Activated naive CD8-positive, alpha-beta T cell treated with anti-CD3 and anti-CD28 coated beads, Interleukin-2, amount 50 U/mL, for 24 hours (primary cell): ENCODE results near the gene DNAJB6.

ENCODE experiments used
- ATAC-seq: fragments of 150-1000 bp; cut with Tn5 transposase; one replicate; pipeline ENCODE4 v1.10.0; 2021
- DNase-seq: peaks from one replicate; pipeline ENCODE4 v3.0.0; 2021
- H3K27ac Mint-ChIP-seq: one replicate; pipeline ENCODE4 v1.8.0; 2021; ENCODE audit warnings: mild to moderate bottlenecking, mixed read lengths
- H3K27me3 Mint-ChIP-seq: one replicate; pipeline ENCODE4 v1.8.0; 2021; ENCODE audit warnings: mixed read lengths
- H3K36me3 Mint-ChIP-seq: one replicate; pipeline ENCODE4 v1.8.0; 2021; ENCODE audit warnings: low read depth, mixed read lengths
- H3K4me1 Mint-ChIP-seq: one replicate; pipeline ENCODE4 v1.8.0; 2021; ENCODE audit warnings: mixed read lengths
- H3K4me3 Mint-ChIP-seq: one replicate; pipeline ENCODE4 v1.8.0; 2021; ENCODE audit warnings: mild to moderate bottlenecking, moderate library complexity, mixed read lengths
- H3K9me3 Mint-ChIP-seq: one replicate; pipeline ENCODE4 v1.8.0; 2021; ENCODE audit warnings: mixed read lengths

The DNAJB6 gene

GRCh38 chr7:157402911-157403534, 66.2 kb downstream of the DNAJB6 start:
- ATAC-seq: no peak
- H3K4me1 Mint-ChIP-seq: peaks cover 31% of the 10 kb centered on the region
- no peaks in the 10 kb centered on the region for H3K27me3 Mint-ChIP-seq
- no peaks in the 10 kb centered on the region for H3K9me3 Mint-ChIP-seq
- no peak overlapping the region for H3K4me3 Mint-ChIP-seq
- DNase-seq: no peak
- peaks cover 10% of the 10 kb centered on the region for H3K36me3 Mint-ChIP-seq
- H3K27ac Mint-ChIP-seq: no peak overlapping the region

DNA sequence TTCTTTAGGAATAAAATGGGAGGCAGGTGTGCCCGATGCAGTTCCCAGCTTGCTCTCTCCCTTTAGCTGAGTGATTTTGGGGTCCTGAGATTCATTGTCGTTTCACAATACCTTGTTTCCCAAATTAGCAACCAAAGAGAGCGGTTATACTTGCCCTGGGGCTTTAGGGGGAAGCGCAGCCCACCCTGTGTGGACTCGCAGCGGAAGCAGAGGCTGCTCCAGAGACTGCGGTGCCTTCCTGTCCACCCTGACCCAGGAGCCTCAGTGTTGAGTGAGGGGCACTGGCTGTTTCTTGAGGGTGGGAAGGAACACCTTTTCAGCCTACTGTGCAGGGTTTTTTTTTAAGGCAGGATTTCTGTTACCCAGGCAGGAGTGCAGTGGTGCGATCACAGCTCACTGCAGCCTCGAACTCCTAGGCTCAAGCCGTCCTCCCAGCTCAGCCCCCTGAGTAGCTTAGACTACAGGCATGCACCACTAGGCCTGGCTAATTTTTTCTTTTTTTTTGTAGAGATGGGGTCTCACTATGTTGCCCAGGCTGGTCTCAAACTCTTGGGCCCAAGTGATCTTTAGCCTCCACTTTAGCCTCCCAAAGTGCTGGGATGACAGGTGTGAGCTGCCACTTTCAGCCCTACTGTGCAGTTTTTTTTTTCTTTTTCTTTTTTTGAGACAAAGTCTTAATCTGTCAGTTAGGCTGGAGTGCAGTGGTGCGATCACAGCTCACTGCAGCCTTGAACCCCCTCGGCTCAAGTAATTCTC, 67.0 kb downstream of the DNAJB6 start:
- Mint-ChIP-seq H3K4me1 (peaks cover 28% of the 10 kb centered on the region), H3K4me3 (no peak overlapping the region), H3K27ac (no peak overlapping the region), H3K9me3 (no peaks in the 10 kb centered on the region), H3K27me3 (no peaks in the 10 kb centered on the region), H3K36me3 (peaks cover 6% of the 10 kb centered on the region)
- no peak for DNase-seq
- ATAC-seq: no peak

- Mint-ChIP-seq H3K27ac (peak overlapping the region; percentile 79), H3K27me3 (no peaks in the 10 kb centered on the region), H3K9me3 (no peaks in the 10 kb centered on the region), H3K36me3 (peaks cover 6% of the 10 kb centered on the region), H3K4me1 (peaks cover 28% of the 10 kb centered on the region), H3K4me3 (no peak overlapping the region)
- ATAC-seq (peak; percentile 64), DNase-seq (peak; percentile 61)
These were observed 68.2 kb downstream of the DNAJB6 start for GRCh38 chr7:157404845-157405481.

- H3K9me3 Mint-ChIP-seq: no peaks in the 10 kb centered on the region
- ATAC-seq (no peak), DNase-seq (no peak)
- peaks cover 28% of the 10 kb centered on the region for H3K4me1 Mint-ChIP-seq
- H3K36me3 Mint-ChIP-seq: peaks cover 5% of the 10 kb centered on the region
- H3K4me3 Mint-ChIP-seq: no peak overlapping the region
- H3K27ac Mint-ChIP-seq: no peak overlapping the region
- H3K27me3 Mint-ChIP-seq: no peaks in the 10 kb centered on the region
These were observed 68.7 kb downstream of the DNAJB6 start for GRCh38 chr7:157405501-157405900.

- Mint-ChIP-seq H3K36me3 (peaks cover 4% of the 10 kb centered on the region), H3K27me3 (no peaks in the 10 kb centered on the region), H3K4me1 (peaks cover 30% of the 10 kb centered on the region), H3K9me3 (no peaks in the 10 kb centered on the region), H3K4me3 (no peak overlapping the region), H3K27ac (no peak overlapping the region)
- DNase-seq: no peak
- ATAC-seq: no peak
These were observed 69.4 kb downstream of the DNAJB6 start for GRCh38 chr7:157405914-157406810.

- no peak for DNase-seq
- Mint-ChIP-seq H3K36me3 (peaks cover 4% of the 10 kb centered on the region), H3K27me3 (no peaks in the 10 kb centered on the region), H3K27ac (no peak overlapping the region), H3K9me3 (no peaks in the 10 kb centered on the region), H3K4me1 (peaks cover 34% of the 10 kb centered on the region), H3K4me3 (no peak overlapping the region)
- no peak for ATAC-seq
These were observed 70.2 kb downstream of the DNAJB6 start for GRCh38 chr7:157406971-157407370.

GRCh38 chr7:157407512-157408257, 70.9 kb downstream of the DNAJB6 start:
- ATAC-seq: no peak
- no peak overlapping the region for H3K27ac Mint-ChIP-seq
- no peak overlapping the region for H3K4me3 Mint-ChIP-seq
- no peak for DNase-seq
- peaks cover 5% of the 10 kb centered on the region for H3K36me3 Mint-ChIP-seq
- no peaks in the 10 kb centered on the region for H3K27me3 Mint-ChIP-seq
- H3K4me1 Mint-ChIP-seq: peaks cover 39% of the 10 kb centered on the region
- H3K9me3 Mint-ChIP-seq: no peaks in the 10 kb centered on the region

GRCh38 chr7:157408258-157409101, 71.7 kb downstream of the DNAJB6 start:
- Mint-ChIP-seq H3K27ac (no peak overlapping the region), H3K36me3 (peaks cover 5% of the 10 kb centered on the region)
- DNase-seq: no peak

DNA sequence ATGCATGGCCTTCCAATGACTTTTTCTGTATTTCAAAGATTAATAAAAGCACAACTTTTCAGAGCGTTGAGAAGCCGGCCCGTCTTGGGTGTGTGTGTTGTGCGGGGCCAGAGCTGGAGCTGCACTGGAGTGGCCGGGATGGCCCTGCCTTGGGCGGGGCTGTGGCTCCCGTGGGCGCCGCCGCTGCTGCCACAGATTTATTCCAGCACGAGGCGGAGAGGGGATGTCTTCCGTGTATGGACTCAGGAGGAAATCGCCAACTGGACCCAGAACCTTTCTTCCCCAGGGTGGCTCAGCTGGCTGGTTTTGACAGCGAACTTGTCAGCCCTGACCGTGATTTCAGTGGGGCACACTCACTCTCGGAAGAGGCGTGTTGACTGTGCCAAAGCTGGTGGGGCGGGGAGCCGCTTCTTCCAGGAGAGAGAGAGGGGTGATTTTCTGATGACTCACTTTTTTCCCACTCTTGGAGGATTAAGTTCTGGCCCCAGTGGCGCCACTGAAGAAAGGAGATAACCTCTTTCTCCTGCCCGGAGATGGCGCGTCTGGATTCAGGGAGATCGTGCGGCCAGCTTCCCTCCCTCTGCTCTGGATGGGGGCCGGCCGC, 72.4 kb downstream of the DNAJB6 start:
- Mint-ChIP-seq H3K27ac (no peak overlapping the region), H3K36me3 (peaks cover 5% of the 10 kb centered on the region), H3K4me3 (no peak overlapping the region), H3K4me1 (peaks cover 30% of the 10 kb centered on the region), H3K9me3 (no peaks in the 10 kb centered on the region), H3K27me3 (no peaks in the 10 kb centered on the region)
- no peak for DNase-seq
- ATAC-seq: no peak

More at GRCh38 chr7:157408258-157409101, 71.7 kb downstream of the DNAJB6 start:
- H3K4me3 Mint-ChIP-seq: no peak overlapping the region
- no peak for ATAC-seq
- H3K9me3 Mint-ChIP-seq: no peaks in the 10 kb centered on the region
- H3K4me1 Mint-ChIP-seq: peaks cover 32% of the 10 kb centered on the region
- no peaks in the 10 kb centered on the region for H3K27me3 Mint-ChIP-seq

DNA sequence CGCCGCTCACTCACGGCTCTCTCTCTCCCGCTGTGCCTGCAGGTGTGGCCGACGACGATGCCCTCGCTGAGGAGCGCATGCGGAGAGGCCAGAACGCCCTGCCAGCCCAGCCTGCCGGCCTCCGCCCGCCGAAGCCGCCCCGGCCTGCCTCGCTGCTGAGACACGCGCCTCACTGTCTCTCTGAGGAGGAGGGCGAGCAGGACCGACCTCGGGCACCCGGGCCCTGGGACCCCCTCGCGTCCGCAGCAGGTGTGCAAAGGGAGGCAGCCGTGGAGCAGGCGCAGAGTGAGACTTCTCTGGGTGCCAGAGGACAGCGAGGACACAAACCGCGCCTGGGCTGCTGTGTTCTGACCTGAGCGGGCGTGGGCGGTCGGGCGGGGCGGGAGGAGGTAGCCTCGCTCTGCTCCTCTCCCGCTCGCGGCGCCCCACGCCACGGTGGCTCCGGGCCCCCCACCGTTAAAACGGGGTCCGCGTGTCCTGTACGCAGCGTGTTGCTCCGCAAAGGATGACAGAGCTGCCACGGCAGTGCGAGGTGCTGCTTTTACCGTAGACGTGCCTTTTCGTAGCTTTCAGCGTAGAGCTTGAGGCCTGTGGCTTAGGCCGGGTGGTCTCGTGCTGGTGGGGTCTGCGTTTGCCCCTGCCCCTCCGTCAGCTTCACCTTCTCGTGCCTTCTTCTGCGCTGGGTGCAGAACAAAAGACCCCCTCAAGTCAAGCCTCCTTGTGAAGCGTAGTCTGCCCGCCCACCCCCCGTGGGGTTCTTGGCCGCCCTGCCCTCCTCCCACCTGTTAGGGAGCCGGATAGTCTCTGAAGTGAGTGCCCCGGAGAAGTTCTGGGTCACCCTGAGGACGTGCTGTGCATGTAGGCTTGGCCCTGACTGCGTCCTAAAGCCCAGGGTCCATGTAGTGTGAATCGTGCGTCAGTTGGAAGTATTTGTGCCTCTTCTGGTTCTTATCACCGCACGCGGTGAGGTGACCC, 73.2 kb downstream of the DNAJB6 start:
- peaks cover 9% of the 10 kb centered on the region for H3K36me3 Mint-ChIP-seq
- H3K4me1 Mint-ChIP-seq: peaks cover 22% of the 10 kb centered on the region
- H3K27me3 Mint-ChIP-seq: no peaks in the 10 kb centered on the region
- H3K9me3 Mint-ChIP-seq: no peaks in the 10 kb centered on the region
- no peak overlapping the region for H3K4me3 Mint-ChIP-seq
- DNase-seq: no peak
- ATAC-seq: no peak
- H3K27ac Mint-ChIP-seq: no peak overlapping the region

GRCh38 chr7:157410831-157411556, 74.2 kb downstream of the DNAJB6 start:
- H3K36me3 Mint-ChIP-seq: peaks cover 13% of the 10 kb centered on the region
- ATAC-seq (peak; percentile 4), DNase-seq (no peak)
- no peak overlapping the region for H3K27ac Mint-ChIP-seq
- H3K27me3 Mint-ChIP-seq: no peaks in the 10 kb centered on the region
- peaks cover 15% of the 10 kb centered on the region for H3K4me1 Mint-ChIP-seq
- H3K9me3 Mint-ChIP-seq: no peaks in the 10 kb centered on the region
- peak overlapping the region; percentile 17 for H3K4me3 Mint-ChIP-seq
